SHP77 treated with DMSO at 0.1 percent for 48 hours (cell line): Measurements from ENCODE around the gene DYNC1I1.

ENCODE experiments used
- DNase-seq: peaks from one replicate; lab custom pipeline; 2025; lab: John Stamatoyannopoulos, UW

Gene DYNC1I1

GRCh38 chr7:96026010-96026409 is 253.7 kb downstream of the DYNC1I1 start:
- DNase-seq, result no peak

DNA sequence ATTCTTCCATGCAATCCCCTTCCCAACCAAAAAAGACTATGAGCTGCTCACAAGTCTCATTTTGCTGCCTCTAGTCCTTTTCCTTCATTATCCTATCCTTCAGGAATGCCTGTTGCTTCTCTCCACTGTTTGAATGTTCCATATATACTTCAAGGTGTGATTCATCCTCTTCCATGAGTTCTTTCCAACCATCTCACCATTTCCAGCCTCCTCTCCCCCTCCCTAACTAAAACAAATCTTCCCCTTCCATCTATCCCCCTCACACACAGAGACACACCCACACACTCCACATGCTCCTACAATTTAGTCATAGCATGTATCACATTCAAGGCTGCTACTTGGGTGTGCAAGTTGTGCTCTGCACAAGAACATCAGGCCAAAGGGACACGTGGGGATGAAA is 254.3 kb downstream of the DYNC1I1 start:
- no peak for DNase-seq

DNA sequence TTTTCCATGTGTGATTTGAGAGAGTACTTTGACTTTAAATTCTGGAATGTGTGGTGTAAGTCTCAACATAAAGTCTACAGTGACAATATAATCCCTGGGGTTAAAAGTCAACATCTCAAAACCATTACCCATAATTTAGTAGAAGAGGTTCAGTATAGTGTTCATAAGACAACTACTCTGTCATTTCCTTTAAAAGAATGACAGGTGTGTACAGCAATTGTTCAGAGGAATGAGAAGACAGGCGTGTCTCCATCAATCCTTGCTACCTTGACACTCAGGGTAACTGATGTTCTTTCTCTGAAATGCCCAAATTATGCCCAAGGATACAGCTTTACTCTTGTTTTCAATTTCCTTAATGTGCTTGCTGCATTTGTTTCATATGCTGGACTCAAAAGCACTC is 256.4 kb downstream of the DYNC1I1 start:
- no peak for DNase-seq

GRCh38 chr7:96033009-96033598 is 260.8 kb downstream of the DYNC1I1 start:
- no peak for DNase-seq

- DNase-seq, result peak; percentile 8
Observed at GRCh38 chr7:96034940-96035727, 262.8 kb downstream of the DYNC1I1 start.

GRCh38 chr7:96040250-96040772 is 268.0 kb downstream of the DYNC1I1 start:
- no peak for DNase-seq

DNA sequence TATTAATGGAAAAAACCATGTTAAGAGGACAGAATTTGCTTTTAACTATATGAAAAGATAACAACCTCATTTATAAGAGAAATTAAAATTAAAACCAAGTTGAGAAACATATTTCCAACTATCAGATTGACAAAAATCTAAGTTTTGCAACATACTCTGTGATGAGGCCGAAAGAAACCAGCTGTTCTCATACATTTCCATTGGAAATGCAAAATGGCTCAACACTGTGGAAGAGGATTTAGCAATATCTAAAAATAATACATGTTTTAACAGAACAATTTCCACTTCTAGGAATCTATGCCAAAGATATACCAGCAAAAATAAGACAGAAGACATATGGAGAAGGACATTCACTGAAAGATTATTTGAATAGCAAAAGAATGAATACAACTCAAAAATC is 268.8 kb downstream of the DYNC1I1 start:
- DNase-seq, result no peak

DNA sequence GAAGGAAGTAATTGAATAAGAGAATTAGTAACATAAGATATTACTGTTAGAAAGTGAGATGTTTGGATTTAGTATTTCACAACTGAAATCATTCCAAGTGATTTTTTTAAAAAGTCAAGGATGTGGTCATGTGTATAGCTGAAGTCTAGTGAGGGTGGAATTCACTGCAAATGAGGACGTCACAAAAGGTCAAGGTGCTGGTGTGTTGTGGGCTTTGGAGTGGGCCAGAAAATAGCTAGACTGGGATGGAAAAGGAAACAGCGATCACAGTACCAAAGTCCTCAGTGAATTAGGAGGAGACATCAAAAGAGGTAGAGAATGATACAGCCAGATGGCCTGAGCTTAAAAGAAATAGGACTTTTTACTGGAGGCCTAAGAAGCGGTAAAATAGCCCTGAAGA is 272.8 kb downstream of the DYNC1I1 start:
- no peak for DNase-seq

- DNase-seq, result peak; percentile 81
Observed at GRCh38 chr7:96045919-96046318, 273.6 kb downstream of the DYNC1I1 start.

DNA sequence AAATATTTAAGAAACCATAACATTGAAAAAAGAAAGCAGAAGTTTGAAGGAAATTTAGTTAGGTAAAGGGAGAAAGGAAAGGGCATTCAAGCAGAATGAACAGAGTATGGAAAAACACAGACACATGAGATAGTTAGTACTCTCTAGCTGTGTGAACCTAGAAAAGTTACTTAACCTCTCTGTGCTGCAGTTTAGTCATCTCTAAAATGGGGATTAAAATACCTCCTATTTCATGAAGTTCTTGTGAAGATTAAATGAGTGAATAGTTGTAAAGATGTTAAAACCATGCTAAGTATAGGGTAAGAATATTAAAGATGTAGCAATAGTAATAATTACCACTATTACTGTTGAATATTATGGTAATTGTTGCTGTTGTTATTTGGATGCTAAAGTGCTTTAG is 279.9 kb downstream of the DYNC1I1 start:
- DNase-seq, result no peak

- no peak for DNase-seq
Observed at GRCh38 chr7:96052860-96053470, 280.6 kb downstream of the DYNC1I1 start.

DNA sequence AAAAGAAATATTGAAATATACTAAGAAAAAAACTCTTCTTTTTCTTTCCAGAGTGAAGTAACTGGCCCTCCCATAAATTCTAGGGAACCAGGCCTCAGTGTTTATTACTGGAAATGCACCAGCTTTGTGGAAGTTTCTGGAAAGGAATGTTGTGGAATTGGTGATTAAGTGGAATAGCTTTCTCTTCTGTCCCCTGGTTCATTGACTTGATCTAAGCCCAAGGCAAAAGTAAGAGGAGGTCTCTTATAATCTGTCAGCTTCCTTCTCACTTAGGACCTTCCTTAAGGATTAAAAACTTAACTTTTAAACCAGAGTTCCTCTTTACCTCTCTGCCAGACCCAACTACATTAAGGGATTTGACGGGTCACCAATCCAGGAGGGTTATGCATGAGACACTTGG is 283.4 kb downstream of the DYNC1I1 start:
- no peak for DNase-seq

DNA sequence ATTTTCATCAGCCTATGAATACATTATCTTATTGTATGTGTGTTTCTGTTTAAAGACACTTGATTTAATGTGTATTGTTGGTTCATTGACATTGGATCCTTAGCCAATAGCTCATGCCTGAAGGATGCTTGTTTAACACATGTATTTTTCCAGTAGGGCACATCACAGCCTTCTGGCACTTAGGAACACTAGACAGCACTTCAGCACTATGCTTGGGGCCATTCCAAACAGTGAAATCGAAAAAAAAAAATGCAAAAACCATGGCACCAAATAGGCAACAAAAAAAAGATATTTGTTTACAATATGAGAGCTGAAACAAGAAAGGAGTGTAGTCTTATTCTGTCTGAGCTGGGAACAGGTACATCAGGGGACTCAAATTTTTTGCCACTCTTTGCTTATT is 286.7 kb downstream of the DYNC1I1 start:
- no peak for DNase-seq

DNA sequence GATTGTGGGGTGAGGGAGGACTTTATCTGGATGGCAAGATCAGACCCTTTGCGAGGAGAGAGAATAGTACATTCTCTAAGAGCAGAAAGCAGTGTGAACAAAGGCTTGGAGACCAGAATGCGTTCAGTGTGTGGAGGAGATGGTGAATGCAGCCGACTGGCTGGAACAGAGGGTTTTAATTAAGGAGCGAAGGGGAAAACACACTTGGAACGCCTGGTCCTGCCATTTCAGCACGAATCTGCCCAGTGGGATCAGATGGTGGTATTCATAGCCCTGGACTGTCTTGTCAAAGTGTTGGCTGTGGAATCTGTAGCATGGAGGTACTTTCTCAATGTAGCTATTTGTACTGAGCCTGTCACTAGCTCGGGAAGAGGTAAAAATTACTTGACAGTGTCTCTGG is 288.7 kb downstream of the DYNC1I1 start:
- no peak for DNase-seq

GRCh38 chr7:96061844-96062243 is 289.5 kb downstream of the DYNC1I1 start:
- no peak for DNase-seq

GRCh38 chr7:96067321-96067720 is 295.0 kb downstream of the DYNC1I1 start:
- DNase-seq, result no peak

DNA sequence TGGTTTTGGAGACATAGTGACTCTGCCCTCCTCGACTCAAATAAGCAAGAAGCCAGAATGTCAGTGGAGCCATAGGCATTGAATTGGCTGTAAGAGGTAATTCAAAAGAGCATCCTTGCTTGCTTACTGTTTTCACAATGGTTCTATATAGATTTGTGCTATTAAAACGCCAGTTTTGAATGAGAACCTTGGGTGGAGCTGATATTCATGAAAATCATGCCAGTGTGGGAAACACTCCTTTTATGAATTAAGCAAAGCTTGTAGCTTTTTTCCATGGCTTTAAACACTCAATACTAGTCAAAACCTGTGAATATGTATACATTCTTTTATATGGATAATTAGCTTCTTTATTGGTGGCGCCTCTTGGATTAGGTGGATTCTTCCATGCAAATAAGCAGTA is 297.0 kb downstream of the DYNC1I1 start:
- DNase-seq, result no peak

- no peak for DNase-seq
Observed at GRCh38 chr7:96074871-96075270, 302.5 kb downstream of the DYNC1I1 start.

- DNase-seq, result peak; percentile 19
Observed at GRCh38 chr7:96075510-96076349, 303.4 kb downstream of the DYNC1I1 start.

GRCh38 chr7:96076350-96076707 is 304.0 kb downstream of the DYNC1I1 start:
- no peak for DNase-seq

DNA sequence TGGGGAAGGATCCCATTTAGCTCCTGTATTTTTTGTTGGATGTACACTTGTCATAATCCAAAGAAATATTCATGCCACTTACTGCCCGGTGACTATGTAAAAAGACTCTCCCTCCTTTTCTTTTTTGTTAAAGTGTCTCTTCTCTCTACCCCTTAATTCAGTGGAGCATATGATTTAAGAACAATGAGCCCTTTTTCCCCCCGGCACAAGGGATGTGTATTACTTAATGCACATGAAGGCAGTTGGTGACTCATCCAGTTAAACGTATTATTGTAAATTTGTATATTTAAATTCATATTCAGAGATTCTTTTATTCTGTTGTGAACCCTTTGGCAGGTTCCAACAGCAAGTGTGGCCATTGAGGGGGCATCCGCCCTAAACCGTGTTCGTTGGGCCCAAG is 307.7 kb downstream of the DYNC1I1 start:
- DNase-seq, result no peak

DNA sequence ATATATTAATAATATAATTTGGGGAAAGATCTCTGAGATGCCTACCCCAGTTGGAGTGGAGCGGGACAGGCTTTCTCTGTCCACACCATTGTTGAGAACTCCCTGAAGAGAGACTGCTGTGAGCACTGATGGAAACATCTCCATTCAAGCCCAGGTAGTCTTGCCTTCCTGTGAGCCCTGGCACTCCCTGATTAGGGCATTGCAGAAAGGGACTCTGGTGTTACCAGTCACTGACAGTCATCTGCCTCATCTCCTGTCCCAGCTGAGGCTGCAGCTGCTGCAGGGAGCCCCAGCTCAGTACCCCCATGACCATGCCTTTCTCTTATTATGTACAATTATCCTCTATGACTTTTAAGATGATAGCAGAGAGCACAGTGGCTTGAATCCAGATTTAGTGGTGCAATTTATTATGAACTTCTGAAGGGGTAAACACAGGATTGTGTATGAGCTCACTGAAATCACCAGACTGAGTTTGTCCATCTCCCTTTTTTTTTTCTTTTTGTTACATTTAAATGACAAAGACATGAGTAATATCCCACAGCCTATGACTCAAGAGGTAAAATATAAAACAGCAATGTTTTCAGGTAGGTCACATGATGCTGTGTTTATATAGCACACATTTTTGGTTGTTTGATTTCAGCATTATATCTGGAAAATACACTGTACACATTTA is 312.7 kb downstream of the DYNC1I1 start:
- DNase-seq, result no peak
